Measurements from ENCODE around the gene SH2B2.

GRCh38 chr7:102305414-102306268 is 19.0 kb downstream of the SH2B2 start:
- TF ChIP-seq CTCF (IDR thresholded peaks at IDR 0.05) (no peak), POLR2A (IDR thresholded peaks at IDR 0.05) (no peak)
